GM19372 (cell line): ENCODE measurements around the gene CBX6.

Source experiments
- ATAC-seq: cut with Tn5 transposase; IDR thresholded peaks from one replicate; pipeline ENCODE4 v1.9.1; 2021; ENCODE audit warnings: mild to moderate bottlenecking, low read depth, moderate library complexity; ENCODE audit not compliant: unreplicated experiment

The CBX6 gene

GRCh38 chr22:38823637-38824036 is 48.4 kb downstream of the CBX6 start:
- no peak for ATAC-seq

GRCh38 chr22:38823076-38823475 is 48.9 kb downstream of the CBX6 start:
- ATAC-seq = no peak

DNA sequence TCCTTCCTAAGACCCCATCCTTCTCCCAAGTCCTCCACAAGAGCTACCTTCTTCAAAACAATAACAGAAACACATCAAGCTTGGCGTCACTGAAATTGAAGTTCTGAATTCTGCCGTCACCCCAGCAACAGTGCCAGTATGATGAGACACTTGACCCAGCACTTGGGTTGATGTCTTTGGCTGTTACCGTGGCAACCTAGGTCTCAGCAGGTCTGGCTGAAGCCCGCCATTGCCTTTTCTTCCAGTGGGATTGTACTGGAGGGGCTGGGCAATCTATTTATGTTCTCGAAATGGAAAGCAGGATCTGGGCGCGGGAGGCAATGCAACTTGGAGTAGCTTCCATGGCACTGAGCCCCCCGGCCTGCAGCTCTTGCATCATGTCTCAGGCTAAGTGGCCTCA is 52.0 kb downstream of the CBX6 start:
- ATAC-seq = no peak

- ATAC-seq = no peak
These were observed 52.6 kb downstream of the CBX6 start for GRCh38 chr22:38819387-38819940.

DNA sequence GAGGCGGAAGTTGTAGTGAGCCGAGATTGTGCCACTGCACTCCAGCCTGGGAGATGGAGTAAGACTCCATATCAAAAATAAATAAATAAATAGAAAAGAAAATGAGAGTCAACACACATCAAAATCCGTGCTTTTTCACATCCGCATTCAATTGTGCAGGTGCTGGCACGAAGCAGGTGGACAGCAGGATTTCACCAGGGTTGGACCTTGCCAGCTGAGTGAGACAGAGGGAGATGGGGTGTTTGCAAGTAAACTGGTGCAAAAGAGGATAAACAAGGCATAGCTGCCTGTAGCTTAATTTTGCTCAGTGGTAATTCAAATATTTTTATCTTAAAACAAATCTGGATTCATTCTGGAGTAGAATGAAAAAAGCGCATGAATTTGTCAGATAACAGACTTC is 54.8 kb downstream of the CBX6 start:
- no peak for ATAC-seq

- ATAC-seq = no peak
These were observed 56.2 kb downstream of the CBX6 start for GRCh38 chr22:38815842-38816241.
